ENCODE measurements around the gene ESRRB. TPM values are rescaled to one million over a fixed set of nuclear protein-coding genes. Genes with fewer than 3 reads are reported as not detected.

The ESRRB gene
- total RNA-seq, 3 donors from 2014 or later, result 0.16 to 0.44 TPM; not detected in 1

- no peak for TF ChIP-seq POLR2AphosphoS5 (IDR thresholded peaks at IDR 0.05)
- no peak for TF ChIP-seq CTCF (IDR thresholded peaks at IDR 0.05)
- no peak for TF ChIP-seq POLR2A (IDR thresholded peaks at IDR 0.05)
- Histone ChIP-seq H3K4me3 (no peak overlapping the region), H3K36me3 (no peaks in the 10 kb centered on the region), H3K27me3 (peaks cover 0 to 18% of the 10 kb centered on the region in 2 donors), H3K4me1 (no peaks in the 10 kb centered on the region), H3K27ac (no peak overlapping the region), H3K9me3 (no peaks in the 10 kb centered on the region)
- intact Hi-C loops (cut with DNase I; ENCODE audit: low total_unique reads), result loop anchor here (5.0 kb wide), 1 partner anchor 1802 kb away; no protein-coding TSS in a partner anchor
- DNase-seq (ENCODE audit: low spot score in 2 of 2), result no peak
Observed at GRCh38 chr14:76334316-76334715, 41.6 kb upstream of the ESRRB start.

GRCh38 chr14:76336876-76337275 is 39.1 kb upstream of the ESRRB start:
- H3K4me1 ChIP-seq, result no peaks in the 10 kb centered on the region
- no peak overlapping the region for H3K27ac ChIP-seq
- no peaks in the 10 kb centered on the region for H3K36me3 ChIP-seq
- no peak overlapping the region for H3K4me3 ChIP-seq
- TF ChIP-seq POLR2AphosphoS5 (IDR thresholded peaks at IDR 0.05) (no peak), CTCF (IDR thresholded peaks at IDR 0.05) (no peak), POLR2A (IDR thresholded peaks at IDR 0.05) (no peak)
- H3K9me3 ChIP-seq, result no peaks in the 10 kb centered on the region
- no peak for DNase-seq (ENCODE audit: low spot score in 2 of 2)
- intact Hi-C loops (cut with DNase I; ENCODE audit: low total_unique reads), result no loop called here
- peaks cover 0 to 8% of the 10 kb centered on the region in 2 donors for H3K27me3 ChIP-seq

- Histone ChIP-seq H3K36me3 (no peaks in the 10 kb centered on the region), H3K4me3 (peak overlapping the region; percentile 5 to 52 (median 38)), H3K9me3 (no peaks in the 10 kb centered on the region), H3K27me3 (peaks cover 0 to 9% of the 10 kb centered on the region in 2 donors), H3K4me1 (no peaks in the 10 kb centered on the region), H3K27ac (no peak overlapping the region)
- TF ChIP-seq POLR2A (IDR thresholded peaks at IDR 0.05), result no peak
- no peak for TF ChIP-seq CTCF (IDR thresholded peaks at IDR 0.05)
- no peak for TF ChIP-seq POLR2AphosphoS5 (IDR thresholded peaks at IDR 0.05)
- no peak for DNase-seq (ENCODE audit: low spot score in 2 of 2)
- intact Hi-C loops (cut with DNase I; ENCODE audit: low total_unique reads), result no loop called here
Observed at GRCh38 chr14:76337635-76338545, 38.0 kb upstream of the ESRRB start.

GRCh38 chr14:76339728-76340615 is 36.0 kb upstream of the ESRRB start:
- TF ChIP-seq CTCF (IDR thresholded peaks at IDR 0.05) (no peak), POLR2AphosphoS5 (IDR thresholded peaks at IDR 0.05) (no peak), POLR2A (IDR thresholded peaks at IDR 0.05) (no peak)
- DNase-seq (ENCODE audit: low spot score in 2 of 2), result no peak
- Histone ChIP-seq H3K4me3 (no peak overlapping the region), H3K4me1 (no peaks in the 10 kb centered on the region), H3K36me3 (no peaks in the 10 kb centered on the region), H3K9me3 (peaks cover 0 to 8% of the 10 kb centered on the region in 2 donors), H3K27me3 (peaks cover 0 to 9% of the 10 kb centered on the region in 2 donors), H3K27ac (no peak overlapping the region)
- intact Hi-C loops (cut with DNase I; ENCODE audit: low total_unique reads), result no loop called here

Data from breast epithelium (tissue), 4 donors.